Tongue (tissue), 2 donors: ENCODE data around the gene HSD3B2. TPM values are rescaled to one million over a fixed set of nuclear protein-coding genes. Genes with fewer than 3 reads are reported as not detected.

ENCODE experiments used
- DNase-seq: peaks from one replicate; pipeline ENCODE4 v3.0.0-alpha.2; 2015
- total RNA-seq: library from RNA; depleted of rRNA; stranded (reverse); fragments of >200 nt; gene quantifications from one replicate; pipeline ENCODE4 v1.2.3, GENCODE V29; 2014

The HSD3B2 gene
- total RNA-seq, 1 donor from 2014 or later, result not detected

DNA sequence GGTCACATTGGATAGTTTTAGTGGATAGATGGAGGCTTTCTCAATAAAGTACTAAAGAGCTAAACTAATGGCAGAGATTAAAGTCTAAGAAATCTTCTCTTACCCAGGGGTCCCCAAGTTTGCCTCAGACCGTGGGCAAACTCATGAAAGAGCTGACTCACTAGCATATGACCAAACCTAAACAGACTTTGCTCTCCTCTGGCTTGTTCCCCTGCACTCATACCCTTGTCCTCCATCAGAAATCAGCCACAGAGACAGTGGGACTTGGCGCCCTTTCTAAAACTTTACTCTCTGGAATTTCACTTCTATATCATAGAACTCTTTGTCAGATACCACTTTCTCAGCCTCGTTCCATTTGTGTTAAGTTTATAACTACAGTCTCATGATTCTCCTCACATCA is 17.0 kb upstream of the HSD3B2 start:
- DNase-seq, result no peak

DNA sequence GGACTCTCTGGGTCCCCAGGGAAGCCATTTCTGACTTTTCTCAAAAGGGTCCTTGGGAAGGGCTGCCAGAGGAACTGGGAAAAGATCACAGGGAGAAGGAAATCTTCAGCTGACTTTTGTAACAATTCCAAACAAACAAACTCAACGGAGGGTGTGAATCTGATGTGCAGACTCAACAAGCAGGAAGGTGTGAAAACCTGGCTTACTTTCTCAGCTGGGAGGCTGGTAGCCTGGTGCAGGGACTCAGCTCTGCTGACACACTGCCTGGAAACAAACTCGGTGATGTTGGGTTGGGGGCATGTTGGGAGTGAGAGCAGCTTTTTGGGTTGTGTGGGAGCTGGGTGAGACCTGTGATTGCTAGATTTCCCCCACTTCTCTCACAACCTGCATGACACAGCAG is 10.2 kb upstream of the HSD3B2 start:
- no peak for DNase-seq

DNA sequence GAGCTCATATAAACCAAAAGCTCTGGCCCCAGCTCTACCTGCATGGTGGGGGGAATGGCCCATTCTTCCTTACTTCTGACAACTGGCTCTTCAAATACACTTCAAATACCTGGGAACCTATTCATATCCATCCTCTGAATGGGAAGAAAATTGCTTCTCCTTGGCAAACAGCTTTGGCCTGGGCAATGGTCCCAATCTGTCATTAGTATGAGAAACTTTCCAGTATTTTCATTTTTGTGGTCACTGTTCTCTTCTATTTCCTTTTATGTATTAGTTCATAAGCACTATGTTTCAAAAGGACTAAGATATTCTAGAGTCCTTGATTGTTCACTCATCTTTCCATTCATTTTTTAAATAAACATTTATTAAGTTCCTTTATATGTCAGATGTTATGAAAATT is 5.2 kb upstream of the HSD3B2 start:
- peak; percentile 41 for DNase-seq

DNA sequence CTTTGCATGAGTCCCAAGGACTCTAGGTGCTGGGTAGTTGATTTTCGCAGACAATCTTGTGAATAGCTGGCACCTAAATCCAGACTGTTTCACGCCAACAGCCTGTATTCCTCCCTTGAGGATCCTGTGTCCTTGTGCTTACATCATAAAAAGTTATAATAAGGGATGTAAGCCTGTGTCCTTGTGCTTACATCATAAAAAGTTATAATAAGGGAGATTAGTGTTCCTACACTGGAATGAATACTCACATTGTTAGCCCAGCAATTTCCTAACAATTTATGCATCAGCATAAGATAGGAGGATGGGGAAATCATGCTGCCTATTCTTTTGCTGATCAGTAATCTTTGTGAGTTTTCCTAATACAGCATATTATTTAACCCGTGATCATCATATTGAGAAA is 4.0 kb upstream of the HSD3B2 start:
- DNase-seq, result no peak

DNA sequence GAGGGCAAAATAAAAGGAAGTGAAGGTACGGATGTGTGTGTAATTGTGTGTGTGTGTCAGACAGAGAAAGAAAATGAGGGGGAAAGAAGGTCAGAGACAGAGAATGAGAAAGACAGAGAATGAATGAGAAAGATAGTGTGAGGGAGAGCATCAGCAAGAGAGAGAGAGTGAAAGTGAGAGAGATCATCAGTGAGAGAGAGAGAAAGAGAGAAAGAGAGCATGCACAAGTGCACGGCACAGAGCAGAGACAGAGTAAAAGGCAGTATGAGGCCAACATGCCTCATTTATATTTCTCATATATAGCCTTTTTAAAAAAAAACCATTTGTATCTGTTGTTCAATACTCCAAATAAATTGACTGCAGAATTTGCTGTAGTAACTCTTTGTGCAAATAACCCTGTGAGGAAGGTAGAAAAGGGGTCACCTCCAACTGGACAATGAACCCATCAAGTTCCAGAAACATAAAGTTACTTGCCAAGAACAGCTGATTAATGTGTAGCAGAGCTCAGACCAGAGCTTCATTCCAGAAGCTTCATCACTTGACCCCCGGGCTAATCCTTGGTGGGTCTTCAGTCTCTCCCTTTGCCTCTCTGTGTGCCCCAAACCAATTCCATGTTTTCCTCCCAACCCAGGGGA is 1.2 kb downstream of the HSD3B2 start:
- DNase-seq, result no peak

DNA sequence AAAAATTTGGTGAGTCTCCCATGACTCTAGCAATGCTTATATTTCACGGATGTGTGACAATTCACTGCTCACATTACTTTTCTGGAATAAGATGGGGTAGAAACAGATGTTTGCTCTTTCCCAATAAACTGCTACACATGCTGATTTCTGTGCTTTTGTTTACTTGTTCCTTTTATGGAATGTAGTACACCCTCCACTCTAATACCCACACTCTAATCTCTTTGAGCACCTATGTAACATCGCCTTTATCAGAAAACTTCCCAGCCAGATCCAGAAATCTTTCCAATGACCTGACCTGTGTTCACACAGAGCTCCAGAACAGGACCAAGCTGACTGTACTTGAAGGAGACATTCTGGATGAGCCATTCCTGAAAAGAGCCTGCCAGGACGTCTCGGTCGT is 4.2 kb downstream of the HSD3B2 start:
- no peak for DNase-seq

DNA sequence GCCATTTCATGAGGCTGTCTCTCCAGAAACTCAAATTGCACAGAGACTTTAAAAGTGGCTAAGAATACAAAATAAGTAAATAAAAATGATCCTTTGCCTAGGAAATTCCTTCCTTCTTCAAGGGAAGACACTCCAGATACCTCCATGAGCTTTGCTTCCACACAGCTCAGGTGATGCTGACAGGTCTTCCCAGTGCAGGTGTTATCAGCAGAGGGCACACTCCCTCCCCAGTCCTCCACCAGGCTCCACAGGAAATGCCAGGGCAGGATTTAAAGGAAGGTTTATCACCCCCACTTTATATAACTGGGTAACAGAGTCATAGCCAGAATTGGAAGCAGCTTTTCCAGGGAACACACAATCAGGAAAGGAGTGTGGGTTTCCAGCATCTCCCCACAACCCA is 5.7 kb downstream of the HSD3B2 start:
- no peak for DNase-seq

DNA sequence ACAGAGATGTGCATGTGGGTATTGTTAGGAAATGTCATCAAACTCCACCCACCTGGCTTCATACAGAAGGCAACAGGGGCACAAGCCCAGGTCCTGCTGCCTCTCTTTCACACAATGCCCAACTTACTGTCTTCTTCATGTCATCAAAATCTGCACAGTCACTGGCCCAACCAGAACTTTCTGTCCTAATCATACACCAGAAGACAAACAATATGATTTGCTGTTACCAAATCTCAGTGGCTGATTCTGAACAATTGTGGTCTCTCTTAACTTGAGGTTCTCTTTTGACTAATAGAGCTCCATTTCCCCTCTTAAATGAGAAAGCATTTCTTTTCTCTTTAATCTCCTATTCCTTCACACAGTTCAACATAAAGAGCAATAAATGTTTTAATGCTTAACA is 7.7 kb downstream of the HSD3B2 start:
- no peak for DNase-seq

DNA sequence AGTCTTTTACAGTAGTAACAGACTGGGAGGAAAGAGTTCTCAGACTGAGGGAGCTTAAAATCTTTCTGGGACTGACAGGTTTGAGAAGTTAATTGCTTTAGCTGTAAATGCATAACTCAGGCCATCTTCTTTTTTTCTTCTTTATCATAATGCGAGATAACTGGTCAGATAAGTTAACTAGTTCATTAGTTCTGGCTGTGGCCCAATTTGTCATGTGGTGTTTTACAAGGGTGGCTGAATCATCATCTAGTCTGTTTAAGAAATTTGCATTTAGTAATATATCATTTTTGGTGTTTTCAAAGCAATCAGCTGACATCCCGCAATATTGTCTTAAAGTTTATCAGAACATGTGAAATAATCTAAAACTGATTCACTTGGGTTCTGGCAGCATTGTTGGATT is 14.0 kb downstream of the HSD3B2 start:
- DNase-seq, result no peak

DNA sequence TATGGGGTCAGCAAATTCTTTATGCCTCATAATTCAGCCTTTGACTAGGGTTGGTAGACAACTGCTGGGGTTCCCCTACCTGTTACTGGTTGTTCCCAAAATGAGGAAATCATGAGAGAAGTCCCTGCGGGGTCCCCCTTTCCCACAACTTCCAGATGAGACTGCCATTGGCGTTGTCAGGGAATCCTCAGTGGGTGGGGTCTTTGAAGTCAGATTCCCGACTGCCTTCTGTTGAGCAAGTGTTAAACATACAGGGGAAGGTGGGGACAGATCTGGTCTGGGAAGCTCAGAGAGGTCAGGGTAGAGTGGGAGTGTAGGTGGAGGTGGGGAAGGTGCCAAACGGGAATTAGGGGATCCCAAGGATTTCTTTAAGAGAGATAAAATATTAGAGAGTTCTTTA is 14.7 kb downstream of the HSD3B2 start:
- no peak for DNase-seq

DNA sequence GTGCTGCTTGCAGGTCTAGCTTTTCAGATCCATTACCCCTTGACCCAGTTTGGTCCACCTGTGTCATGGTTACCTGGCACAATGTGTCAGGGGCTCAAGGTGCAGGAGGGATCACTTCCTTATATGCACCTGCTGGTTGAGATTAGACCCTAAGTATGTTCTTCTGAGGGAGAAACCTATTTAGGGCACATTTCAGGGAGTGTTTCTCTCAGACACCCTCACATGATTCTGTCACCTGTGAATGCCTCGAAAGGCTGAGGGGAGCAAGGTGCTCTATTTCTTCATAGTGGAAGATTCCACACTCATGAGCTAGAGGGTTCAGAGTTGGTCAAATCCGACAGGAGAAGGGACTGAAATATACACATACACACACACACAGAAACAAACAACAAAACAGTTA is 15.5 kb downstream of the HSD3B2 start:
- DNase-seq, result no peak

DNA sequence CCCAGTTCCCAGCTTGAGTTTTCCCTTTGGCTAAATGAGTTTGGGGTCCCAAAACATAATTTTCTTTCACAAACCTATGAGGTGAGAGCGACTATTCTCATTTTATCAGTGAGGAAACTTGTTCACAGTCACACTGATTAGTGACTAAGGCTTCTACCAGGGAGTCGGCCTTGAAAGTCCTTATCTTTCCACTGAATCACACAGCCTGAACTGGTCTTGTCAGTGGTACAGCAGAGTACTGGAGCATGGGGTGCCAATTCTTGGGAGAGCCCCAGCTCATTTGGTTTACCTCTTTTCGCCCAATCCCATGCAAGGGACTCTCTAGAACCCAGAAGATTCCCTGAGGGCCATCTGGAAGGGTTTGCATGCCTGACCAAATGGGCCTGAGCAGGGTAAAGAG is 16.9 kb downstream of the HSD3B2 start:
- no peak for DNase-seq

DNA sequence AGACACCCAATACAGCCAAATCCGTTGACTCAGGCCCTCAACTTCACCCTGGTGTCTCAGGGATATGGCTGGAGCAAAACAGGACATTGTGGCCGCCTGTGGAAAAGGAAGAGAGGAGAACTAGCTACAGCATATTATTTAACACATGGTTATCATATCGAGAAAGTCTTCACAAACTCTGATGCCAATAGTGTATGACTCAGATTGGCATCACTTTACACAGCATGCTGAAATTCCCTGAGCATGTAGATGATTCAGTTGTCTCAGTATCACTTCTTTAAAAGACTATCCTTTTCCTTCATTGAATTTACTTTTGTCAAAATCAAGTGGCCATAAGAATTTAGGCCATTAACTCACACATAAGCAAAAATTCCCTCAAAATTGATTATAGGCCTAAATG is 20.1 kb downstream of the HSD3B2 start:
- DNase-seq, result no peak

DNA sequence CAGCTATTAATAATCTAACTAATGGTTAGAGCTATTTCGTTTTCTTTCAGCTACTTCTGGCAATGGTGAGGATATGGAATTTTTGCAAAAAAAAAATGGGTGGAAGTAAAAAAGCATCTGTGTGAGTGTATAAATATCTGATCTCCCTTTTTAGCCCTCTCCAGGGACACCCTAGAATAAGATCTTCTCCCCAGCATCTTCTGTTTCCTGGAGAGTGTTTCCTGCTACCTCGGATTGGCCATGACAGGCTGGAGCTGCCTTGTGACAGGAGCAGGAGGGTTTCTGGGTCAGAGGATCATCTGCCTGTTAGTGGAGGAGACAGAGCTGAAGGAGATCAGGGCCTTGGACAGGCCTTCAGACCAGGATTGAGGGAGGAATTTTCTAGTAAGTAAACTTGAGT is 23.8 kb downstream of the HSD3B2 start:
- DNase-seq, result no peak

DNA sequence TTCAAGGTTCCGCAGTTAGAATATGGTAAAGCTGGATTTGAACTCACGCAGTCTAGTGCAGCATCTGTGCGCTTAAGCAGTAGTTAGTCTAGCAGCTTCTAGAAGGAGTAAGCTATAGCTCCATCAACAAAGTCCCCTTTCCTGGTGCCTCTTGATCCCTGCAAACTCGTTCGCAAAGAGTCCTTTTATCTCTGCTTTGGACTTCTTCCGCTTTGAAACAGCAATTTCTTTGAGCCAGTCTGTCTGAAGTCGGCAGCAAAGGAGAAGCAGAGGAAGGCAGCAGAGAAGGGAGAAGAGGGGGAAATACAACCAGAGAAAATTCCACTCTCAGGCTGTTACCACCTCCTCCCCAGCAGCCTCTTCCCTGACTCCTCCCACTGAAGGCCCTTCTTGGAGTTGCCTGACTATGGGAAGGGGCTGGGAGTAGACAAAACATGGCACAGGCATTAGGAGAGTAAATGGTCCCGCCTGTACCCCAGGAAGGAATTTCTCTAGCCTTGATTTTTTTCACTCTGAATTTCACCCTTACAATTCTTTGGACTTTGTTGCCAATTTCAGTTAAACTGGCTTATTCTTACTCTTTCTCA is 25.9 kb downstream of the HSD3B2 start:
- DNase-seq, result no peak

DNA sequence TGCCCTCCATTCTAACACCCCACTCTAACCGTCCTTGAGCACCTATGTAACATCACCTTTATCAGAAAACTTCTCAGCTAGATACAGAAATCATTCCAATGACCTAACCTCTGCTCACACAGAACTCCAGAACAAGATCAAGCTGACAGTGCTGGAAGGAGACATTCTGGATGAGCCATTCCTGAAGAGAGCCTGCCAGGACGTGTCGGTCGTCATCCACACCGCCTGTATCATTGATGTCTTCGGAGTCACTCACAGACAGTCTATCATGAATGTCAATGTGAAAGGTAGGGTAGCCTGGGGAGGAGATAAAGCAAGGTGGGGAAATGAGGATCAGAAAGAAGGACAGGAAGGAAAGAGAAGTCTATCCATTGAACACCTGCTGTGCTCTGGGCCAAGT is 27.8 kb downstream of the HSD3B2 start:
- no peak for DNase-seq

DNA sequence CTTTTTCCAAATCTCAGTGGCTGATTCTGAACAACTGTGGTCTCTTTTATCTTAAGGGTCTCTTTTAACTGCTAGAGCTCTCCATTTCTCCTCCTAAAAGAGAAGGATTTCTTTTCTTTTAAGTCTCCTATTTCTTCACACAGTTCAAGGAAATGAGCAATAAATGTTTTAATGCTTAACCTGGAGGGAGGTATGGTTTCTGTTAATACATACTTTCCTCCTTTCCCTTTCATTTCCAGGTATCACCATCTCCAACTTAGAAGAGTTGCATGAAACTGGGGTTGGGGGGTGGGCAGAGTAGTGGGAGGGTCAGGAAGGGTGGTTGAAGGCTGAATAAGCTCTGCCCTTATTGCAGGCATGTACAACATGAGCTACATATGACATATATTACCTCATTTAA is 31.4 kb downstream of the HSD3B2 start:
- DNase-seq, result no peak

DNA sequence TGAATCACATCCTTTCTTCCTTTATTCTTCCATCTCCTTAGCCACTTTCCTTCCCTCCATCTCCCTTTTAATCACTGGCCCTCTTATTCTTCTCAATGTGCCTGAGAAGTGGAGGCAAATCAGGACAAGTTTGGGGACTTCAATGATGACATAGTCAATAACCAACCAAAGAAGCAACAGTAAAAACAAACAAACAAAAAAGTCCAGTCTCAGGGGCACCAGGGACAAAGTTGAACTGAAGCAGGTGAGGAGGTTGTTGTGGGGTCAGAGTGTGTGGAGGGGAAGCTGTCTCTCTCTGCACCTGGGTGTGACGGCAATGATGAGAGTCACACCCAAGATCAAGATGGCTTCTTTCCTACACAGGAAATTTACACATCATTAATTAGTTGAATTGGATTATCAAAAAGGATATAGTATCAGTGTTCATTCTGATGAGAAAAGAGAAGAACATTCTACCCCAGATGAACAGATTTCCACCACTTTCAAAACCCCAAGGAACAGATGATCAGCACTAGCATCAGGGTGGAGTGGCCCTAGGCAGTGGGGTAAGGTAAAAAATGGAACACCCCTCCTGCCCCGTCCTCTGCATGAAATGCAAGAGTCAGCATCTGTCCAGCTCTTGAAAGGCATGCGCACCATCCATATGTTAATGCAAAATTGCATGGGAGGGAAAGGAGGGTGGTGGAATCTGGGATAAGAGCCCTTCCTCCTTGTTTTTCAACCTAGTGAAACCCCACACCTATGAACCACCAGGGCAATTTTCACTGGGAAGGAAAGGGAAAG is 32.6 kb downstream of the HSD3B2 start:
- no peak for DNase-seq

DNA sequence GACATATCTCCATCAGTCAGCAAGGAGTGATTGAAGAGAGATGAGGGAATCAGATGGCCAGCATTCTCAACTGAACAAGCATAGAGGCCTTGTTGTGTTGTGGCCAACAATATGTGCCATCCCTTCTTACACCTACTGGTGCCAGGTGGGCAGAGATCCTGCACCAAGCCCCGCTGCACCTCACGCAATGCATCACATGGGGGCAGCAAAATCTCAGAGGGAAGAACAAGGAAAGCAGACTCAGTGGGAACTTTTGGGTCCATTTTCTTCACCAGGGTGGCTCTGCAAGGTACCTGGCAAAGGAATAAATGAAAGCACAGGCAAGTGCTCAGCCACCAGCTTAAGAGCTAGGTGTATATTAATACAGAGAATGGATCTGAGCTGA is 33.2 kb downstream of the HSD3B2 start:
- DNase-seq, result no peak

DNA sequence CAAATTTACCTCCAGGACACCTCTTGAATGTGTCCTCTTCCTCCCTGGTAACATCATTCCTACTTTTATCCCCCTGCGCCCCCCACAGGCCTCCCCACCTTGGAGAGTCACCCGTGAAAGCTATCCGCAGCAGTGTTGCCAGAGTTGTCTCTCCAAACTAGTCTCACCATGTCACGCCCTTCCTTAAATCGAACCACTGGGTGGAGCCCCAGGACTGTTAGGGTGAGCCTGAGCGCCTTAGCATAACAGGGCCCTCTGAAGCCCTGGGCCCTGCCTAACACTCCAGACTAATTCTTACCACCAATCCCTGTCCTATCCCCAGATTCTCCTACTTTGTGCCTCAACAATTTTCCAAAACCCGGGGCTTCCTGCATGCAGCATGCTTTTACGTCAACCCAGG is 35.0 kb downstream of the HSD3B2 start:
- peak; percentile 7 for DNase-seq

DNA sequence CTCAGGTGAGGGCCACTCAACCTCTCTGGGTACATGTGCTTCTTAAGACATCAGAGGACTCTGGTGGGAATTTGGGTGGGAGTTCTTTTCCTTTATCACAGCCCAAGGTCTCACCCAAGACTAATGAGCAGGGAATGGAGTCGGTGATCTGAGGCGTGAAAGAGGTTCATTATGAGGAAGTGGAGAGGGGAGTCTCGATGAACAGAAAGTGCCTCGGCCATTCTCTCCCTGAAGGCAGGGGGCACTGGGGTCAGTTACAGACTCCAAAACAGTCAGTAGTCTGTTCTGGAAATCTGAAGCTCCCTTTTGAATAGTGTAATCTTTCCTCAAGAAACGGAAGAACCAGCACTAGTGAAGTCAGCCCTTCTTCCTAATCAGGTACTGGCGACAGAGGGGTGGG is 36.2 kb downstream of the HSD3B2 start:
- no peak for DNase-seq

DNA sequence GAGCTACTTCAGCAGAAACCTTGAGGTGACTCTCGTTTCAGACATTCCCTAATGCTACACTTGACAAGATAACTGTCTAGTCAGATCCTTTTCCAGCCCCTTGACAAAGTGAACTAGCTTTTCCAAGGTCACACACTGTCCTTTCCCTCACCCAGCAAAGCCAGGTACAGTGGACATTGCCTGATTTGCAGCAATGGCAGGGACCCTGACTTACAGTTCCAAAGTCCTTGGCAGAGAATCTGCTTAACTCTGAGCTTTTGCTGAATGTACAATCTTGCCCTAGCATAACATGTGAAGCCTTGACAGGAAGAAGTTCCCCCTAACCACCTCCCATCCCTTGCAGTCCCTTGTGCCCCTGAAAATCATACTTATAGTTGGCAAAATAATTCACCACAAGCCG is 37.1 kb downstream of the HSD3B2 start:
- DNase-seq, result no peak

DNA sequence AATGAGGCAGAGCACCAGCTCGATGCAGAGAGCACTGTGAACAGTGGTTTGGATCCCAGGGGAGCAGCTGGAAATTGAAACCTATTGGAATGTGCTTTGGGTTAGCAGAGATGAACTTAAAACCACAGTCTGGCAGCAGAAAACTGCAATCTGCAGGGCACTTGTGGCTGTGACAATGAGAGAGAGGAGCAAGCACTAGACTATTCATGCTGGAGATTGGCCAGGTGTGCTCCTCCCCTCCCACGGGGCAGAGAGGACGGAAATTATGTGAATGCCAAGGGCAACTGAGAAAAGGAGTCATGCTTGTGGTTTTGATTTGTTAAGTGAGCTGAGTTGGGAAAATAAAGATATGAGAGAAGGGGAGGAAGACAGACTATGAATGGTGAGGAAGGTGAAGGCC is 38.1 kb downstream of the HSD3B2 start:
- peak; percentile 9 for DNase-seq

DNA sequence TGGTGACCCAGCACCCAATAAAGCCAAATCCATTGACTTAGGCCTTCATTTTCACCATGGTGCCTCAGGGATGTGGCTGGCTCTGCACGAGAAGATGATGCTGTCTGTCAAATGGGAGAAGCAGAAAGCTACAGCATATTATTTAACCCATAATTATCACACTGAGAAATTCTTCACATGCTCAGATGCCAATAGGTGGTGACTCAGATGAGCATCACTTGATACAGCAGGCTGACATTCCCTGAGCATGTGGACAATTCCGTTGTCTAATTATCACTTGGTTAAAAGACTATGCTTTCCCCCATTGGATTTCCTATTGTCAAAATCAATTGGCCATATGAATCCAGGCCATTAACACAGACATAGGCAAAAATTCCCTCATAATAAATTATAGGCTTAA is 48.0 kb downstream of the HSD3B2 start:
- DNase-seq, result no peak
